OCI-LY1 (cell line): ENCODE results near the gene TRUB1.

Experiments used
- EZH2 ChIP-seq: fragments of 200-600 bp; sonication (generic), shearing (Covaris generic); IDR thresholded peaks from 2 replicates; pipeline ENCODE4 v1.8.0; 2017; ENCODE audit warnings: borderline replicate concordance, mixed run types, mild to moderate bottlenecking, antibody characterized with exemption, low read length, moderate library complexity, mixed read lengths
- TF ChIP-seq, protein P1 (sequence below): fragments of 200-600 bp; sonication (generic), shearing (Covaris generic); IDR thresholded peaks from 2 replicates; pipeline ENCODE4 v1.5.1; 2017; ENCODE audit warnings: mild to moderate bottlenecking, antibody characterized with exemption, low read length, moderate library complexity, mixed read lengths

DNA sequence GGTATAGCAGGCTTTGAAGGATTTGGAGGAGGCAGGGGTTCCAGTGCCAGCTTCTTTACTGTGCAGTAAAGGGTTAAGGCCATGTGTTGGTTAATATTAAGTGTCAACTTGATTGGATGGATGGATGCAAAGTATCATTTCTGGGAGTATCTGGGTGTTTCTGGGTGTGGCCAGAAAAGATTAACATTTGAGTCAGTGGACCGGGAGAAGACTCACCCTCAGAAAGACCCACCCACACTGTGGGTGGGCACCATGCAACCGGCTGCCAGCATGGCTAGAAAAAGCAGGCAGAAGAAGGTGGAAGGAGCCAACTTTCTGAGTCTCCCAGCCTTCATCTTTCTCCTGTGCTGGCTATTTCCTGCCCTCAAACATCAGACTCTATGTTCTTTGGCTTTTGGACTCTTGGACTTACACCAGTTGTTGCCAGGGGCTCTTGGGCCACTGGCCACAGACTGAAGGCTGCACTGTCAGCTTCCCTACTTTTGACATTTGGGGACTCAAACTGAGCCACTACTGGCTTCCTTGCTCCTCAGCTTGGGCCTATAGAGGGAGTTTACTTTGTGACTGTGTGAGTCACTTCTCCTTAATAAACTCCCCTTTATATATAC, 6.8 kb upstream of the TRUB1 start:
- TF ChIP-seq, protein P1, sequence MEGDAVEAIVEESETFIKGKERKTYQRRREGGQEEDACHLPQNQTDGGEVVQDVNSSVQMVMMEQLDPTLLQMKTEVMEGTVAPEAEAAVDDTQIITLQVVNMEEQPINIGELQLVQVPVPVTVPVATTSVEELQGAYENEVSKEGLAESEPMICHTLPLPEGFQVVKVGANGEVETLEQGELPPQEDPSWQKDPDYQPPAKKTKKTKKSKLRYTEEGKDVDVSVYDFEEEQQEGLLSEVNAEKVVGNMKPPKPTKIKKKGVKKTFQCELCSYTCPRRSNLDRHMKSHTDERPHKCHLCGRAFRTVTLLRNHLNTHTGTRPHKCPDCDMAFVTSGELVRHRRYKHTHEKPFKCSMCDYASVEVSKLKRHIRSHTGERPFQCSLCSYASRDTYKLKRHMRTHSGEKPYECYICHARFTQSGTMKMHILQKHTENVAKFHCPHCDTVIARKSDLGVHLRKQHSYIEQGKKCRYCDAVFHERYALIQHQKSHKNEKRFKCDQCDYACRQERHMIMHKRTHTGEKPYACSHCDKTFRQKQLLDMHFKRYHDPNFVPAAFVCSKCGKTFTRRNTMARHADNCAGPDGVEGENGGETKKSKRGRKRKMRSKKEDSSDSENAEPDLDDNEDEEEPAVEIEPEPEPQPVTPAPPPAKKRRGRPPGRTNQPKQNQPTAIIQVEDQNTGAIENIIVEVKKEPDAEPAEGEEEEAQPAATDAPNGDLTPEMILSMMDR = no peak
- no peak for TF ChIP-seq EZH2
